GM21786 (cell line): ENCODE measurements around the gene SLPI.

ENCODE experiments used
- ATAC-seq: cut with Tn5 transposase; IDR thresholded peaks from one replicate; pipeline ENCODE4 v1.9.1; 2021; ENCODE audit not compliant: unreplicated experiment

The SLPI gene

GRCh38 chr20:45254383-45255262 is at the start of gene SLPI:
Gene SLPI (minus strand): TSS chr20:45254564. CDS start chr20:45254543, 21 bp downstream.
- no peak for ATAC-seq

DNA sequence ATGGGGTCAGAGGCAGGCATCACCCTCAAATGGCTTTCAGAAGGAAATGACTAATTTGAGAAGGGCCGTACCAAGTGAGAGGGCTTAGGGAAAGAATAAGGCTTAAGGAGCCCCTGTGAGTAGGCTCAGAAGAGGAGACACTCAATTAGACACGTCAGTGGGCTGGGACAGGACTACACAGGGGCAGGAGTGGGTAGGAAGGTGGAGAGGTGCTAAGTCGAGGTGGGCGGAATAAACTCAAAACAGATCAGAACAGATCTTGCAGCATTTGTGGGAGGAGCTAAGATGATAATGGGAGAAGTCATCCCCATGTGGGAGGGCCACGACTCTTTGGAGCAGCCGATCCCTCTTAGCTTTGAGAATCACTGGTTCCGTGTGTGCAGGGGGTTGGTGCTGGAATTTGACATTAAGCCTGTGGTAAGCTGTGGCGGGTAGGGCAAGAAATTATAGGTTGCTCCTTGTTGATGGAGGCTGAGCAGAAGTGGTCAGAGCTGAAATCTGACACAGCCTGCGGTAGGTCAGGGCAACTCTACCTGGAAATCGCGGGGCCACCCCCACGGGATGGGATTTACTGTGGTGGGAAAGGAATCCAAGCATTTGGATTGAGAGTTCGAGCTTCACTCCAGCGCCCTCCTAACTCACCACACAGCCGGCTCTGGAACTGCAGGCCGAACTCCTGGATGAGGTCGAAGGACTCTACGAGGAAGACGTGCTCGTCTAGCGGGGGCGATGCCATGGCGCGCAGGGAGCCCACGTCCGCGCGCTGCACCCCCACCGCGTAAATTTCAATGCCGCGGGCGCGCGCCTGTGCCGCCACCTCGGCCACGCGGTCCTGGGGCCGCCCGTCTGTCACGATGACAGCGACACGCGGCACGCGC is 49.5 kb upstream of the SLPI start:
- no peak for ATAC-seq

- no peak for ATAC-seq
Observed at GRCh38 chr20:45301824-45302271, 47.5 kb upstream of the SLPI start.

DNA sequence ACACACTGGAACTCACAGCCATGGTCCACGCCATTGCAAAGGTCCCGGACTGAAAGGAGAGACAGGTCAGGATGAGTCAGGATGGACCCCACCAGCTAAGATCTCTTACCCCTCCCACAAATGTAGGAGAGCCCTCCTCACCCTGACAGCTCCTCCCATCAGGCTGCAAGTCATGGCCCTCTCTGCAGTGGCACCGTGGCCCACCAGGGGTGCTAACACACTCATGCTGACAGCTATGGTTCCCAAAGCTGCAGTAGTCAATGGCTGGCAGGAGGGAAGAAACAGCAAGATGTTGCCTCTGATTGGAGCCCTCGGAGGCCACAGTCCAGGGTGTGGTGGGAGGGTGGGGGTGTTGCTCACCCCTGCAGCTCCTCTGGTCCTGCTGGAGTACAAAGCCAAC is 46.6 kb upstream of the SLPI start:
- no peak for ATAC-seq

DNA sequence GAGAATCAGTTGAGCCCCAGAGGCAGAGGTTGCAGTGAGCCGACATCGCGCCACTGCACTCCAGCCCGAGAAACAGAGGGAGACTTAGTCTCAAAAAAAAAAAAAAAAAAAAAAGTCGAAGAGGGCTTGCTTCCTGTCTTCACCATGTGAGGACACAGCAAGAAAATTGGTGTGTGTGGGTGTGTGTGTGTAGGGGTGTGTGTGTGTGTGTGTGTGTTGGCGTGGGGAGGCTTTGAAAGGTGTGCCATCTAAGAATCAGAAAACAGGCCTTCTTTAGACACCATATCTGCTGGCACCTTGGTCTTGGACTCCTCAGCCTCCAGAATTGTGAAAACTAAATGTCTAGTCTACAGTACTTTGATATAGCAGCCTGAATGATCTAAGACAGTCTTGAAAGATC is 45.4 kb upstream of the SLPI start:
- ATAC-seq, result no peak

DNA sequence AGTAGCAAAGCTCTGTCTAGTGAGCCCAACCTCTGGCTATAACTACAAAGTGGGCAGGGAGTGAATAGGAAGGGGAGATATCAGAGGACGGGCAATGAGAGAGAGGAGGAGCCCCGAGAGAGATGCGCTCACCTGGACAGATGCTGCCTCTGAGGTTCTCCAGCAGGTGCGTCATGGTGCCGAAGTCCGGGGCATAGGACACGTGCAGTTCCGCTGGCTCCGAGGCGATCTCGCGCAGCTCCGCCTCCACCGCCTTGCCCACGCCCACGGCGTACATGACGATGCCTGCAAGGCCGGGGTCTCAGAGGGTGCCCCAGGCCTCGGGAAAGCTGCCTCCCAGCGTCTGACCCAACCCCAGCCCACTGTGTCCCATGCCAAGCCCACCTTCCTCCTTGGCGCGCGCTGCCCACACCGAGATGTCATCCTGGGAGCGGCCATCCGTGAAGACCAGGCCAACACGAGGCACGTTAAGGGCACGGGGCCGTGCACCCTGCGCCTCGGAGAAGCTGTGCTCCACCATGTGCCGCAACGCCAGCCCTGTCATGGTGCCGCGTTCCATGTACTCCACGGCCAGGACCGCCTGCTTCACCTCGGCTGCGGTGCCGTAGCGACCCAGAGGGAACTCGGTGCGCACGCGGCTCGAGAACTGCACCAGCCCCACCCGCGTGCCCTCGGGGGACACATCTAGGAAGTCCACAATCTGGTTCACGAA is 43.6 kb upstream of the SLPI start:
- ATAC-seq, result no peak

DNA sequence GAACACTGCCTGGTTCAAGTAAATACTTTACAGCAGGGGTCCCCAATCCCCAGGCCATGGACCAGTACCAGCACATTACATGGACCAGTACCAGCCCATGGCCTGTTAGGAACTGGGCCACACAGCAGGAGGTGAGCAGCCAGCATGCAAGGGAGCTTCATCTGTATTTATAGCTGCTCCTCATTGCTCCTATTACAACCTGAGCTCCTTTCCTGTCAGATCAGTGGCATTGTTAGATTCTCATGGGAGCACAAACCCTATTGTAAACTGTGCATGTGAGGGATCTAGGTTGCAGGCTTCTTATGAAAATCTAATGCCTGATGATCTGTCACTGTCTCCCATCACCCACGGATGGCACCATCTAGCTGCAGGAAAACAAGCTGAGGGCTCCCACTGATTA is 40.3 kb upstream of the SLPI start:
- no peak for ATAC-seq

GRCh38 chr20:45294003-45294368 is 39.6 kb upstream of the SLPI start:
- ATAC-seq, result no peak

GRCh38 chr20:45293041-45294002 is 39.0 kb upstream of the SLPI start:
- no peak for ATAC-seq

- no peak for ATAC-seq
Observed at GRCh38 chr20:45292343-45292742, 38.0 kb upstream of the SLPI start.

- no peak for ATAC-seq
Observed at GRCh38 chr20:45291526-45291925, 37.2 kb upstream of the SLPI start.

DNA sequence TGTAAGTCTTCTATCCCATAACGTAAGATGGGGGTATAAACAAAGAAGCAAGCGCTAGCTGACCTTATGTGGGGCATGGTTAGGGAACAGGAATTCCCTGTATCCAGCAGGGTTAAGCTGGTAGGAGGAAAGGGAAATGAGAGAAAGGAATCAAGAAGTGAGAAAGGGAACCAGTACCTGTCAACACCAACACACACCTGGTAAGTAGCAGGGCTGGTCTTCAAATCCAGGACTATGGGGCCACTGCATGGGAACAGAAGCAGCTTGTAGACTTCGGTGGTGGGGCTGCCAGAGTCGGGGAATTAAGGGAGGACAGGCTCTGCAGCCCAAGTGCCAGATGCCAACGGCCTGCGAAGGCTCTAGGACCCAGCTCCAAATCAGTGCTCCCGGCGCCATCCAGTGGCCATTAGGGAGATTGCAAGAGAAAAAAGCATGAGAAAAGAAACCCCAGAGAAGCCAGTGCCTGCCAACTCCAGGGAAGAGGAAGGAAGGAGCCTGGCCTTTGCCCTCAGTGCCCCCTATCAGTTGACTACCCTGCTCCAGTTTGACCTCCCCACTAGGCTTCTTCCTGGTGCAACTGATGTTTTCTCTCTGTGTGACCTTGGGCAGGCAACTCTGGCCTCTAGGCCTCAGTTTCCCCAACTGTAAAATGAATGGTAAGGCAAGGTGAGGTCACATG is 36.5 kb upstream of the SLPI start:
- ATAC-seq, result no peak

GRCh38 chr20:45289942-45290676 is 35.7 kb upstream of the SLPI start:
- ATAC-seq, result no peak

DNA sequence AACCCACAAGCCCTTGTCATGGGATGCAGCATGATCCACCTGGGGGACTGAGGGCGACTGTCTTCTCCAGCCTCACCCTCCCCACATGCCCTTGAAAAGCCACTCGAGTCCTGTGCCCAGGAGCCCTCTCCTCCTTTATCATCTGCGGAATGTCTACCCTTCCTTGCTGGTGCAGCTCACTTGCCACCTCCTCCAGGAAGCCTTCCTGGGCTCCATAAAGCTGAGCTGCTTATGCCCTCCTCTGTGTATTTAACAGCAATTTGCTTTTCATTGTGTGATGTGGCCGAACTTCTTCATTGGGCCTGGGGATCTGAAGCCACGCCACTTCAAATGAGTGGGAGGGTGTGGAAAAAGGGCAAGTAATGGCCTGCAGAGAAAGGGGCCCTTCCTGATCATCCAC is 34.5 kb upstream of the SLPI start:
- ATAC-seq, result no peak

DNA sequence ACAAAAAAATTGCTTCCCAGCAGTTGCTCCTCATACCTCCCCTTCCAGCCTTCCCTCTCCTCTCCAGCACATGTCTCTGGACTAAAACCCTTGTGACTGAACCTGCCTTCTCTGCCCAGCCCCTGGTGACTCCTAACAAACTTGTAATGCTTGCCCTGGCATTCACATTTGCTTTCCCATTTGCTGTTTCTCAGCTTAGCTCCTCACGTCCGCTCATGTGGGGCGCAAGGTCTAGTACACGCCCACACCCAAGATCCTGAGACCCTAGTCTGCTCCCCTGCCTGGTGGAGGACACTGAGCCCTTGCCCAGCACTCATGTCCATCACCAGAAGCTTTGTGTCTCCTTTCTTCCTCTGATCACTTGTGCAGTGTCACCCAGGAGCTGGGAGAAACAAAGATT is 34.0 kb upstream of the SLPI start:
- no peak for ATAC-seq

GRCh38 chr20:45283551-45284057 is 29.2 kb upstream of the SLPI start:
- ATAC-seq, result no peak

DNA sequence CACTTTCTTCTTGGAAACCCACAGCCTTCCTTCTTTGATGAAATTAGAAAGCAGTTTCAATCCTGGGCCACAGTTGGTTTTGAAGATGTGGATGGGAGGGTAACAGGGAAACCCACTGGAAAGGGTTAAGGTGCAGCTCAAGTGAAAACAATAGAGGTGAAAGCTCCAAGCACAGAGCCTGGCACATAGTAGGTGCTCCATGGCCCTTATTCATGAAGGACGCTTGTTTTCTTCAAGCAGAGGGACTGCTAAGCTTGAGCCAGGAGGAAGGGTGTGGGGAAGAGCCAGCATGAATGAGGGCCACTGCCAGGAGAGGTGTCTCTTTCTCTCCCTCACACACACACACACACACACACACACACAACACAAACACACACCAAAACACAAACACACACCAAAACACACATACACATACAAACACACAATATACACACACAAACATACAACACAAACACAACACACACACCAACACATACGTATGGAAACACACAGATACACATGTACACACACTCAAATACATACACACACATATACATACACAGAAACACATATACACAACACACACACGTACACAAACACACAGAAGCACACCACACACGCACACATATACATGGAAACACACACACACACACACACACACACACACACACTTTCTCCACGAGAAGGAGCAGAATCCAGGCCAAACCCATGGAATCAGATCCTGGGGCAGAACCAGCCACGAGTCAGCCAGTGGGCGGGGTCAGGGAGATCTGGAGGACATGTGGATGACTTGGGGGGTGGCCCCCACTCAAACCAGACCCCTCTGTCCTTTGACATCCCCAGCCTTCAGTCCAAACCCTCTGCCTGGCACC is 28.6 kb upstream of the SLPI start:
- no peak for ATAC-seq

DNA sequence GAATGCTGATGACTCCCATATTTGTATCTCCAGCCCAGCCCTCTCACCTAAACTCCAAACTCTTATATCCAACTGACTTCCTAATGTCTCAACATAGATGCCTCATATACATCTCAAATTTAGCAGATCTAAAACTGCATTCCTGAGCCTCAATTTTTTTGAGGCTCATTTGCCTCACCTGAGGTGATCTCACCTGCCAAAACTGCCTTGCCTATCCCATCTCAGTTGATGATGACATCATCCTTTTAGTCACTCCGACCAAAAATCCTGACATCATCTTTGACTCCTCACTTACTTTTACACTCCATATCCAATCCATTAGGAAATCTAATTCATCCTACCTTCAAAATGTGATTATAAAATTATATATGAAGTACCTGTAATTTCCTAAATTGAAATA is 25.6 kb upstream of the SLPI start:
- ATAC-seq, result no peak
